ENCODE data around the gene TMED1.

GRCh38 chr19:10830931-10831779, 4.9 kb downstream of the TMED1 start:
- TF ChIP-seq, protein P1, sequence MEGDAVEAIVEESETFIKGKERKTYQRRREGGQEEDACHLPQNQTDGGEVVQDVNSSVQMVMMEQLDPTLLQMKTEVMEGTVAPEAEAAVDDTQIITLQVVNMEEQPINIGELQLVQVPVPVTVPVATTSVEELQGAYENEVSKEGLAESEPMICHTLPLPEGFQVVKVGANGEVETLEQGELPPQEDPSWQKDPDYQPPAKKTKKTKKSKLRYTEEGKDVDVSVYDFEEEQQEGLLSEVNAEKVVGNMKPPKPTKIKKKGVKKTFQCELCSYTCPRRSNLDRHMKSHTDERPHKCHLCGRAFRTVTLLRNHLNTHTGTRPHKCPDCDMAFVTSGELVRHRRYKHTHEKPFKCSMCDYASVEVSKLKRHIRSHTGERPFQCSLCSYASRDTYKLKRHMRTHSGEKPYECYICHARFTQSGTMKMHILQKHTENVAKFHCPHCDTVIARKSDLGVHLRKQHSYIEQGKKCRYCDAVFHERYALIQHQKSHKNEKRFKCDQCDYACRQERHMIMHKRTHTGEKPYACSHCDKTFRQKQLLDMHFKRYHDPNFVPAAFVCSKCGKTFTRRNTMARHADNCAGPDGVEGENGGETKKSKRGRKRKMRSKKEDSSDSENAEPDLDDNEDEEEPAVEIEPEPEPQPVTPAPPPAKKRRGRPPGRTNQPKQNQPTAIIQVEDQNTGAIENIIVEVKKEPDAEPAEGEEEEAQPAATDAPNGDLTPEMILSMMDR (conservative IDR thresholded peaks at IDR 0.05; ENCODE audit: low read depth in 2 of 2), result peak in 1 of 2 experiments; percentile 15; a peak in 1 of 4 replicates
- TF ChIP-seq STAT1 (IDR thresholded peaks at IDR 0.05; ENCODE audit: unreplicated experiment) (no peak), ZNF114 (CRISPR knock-in tag; IDR thresholded peaks at IDR 0.05) (no peak), EZH2 (IDR thresholded peaks at IDR 0.05; ENCODE audit: low read depth, unreplicated experiment) (no peak), POLR2AphosphoS5 (IDR thresholded peaks at IDR 0.05; ENCODE audit: low read depth) (no peak), EZH2phosphoT487 (IDR thresholded peaks at IDR 0.05; ENCODE audit: unreplicated experiment) (no peak)
- TF ChIP-seq, protein P2, sequence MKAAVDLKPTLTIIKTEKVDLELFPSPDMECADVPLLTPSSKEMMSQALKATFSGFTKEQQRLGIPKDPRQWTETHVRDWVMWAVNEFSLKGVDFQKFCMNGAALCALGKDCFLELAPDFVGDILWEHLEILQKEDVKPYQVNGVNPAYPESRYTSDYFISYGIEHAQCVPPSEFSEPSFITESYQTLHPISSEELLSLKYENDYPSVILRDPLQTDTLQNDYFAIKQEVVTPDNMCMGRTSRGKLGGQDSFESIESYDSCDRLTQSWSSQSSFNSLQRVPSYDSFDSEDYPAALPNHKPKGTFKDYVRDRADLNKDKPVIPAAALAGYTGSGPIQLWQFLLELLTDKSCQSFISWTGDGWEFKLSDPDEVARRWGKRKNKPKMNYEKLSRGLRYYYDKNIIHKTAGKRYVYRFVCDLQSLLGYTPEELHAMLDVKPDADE (IDR thresholded peaks at IDR 0.05), result no peak
